HepG2 (cell line): Measurements from ENCODE around the gene RASA4B. TPM values are rescaled to one million over a fixed set of nuclear protein-coding genes. Genes with fewer than 3 reads are reported as not detected.
A peak's percentile ranks its signal among the peaks of the same experiment; 100 is the strongest.
"Not testable (repeated sequence)": the region's sequence is repeated elsewhere in the genome, so short reads cannot be mapped to it uniquely, and the experiment has no call there.

Experiments used
- ATAC-seq: fragments of 200-7000 bp; cut with Tn5 transposase; 3 replicates; pipeline ENCODE4 v1.9.1; 2020; ENCODE audit warnings: mild to moderate bottlenecking, moderate library complexity
- BruUV-seq: library from RNA; stranded (reverse); fragments of 400-500 nt; replicated peaks from 2 replicates; lab custom pipeline; 2021; lab: Mats Ljungman, UMichigan
- CTCF ChIA-PET: fragments of 300-600 bp; formaldehyde crosslinking; extraction: SDS; loops from one replicate; lab custom pipeline; 2021; ENCODE audit warnings: low total read pairs, inconsistent platforms, low intra/inter-chr PET ratio; lab: Yijun Ruan, JAX
- POLR2A ChIA-PET: fragments of 350-600 bp; sonication (Branson Sonifier 250); formaldehyde crosslinking; loops from one replicate; lab custom pipeline; 2020; ENCODE audit warnings: antibody characterized with exemption, inconsistent platforms; lab: Yijun Ruan, JAX
- DNase-seq: peaks from one replicate; pipeline ENCODE4 v3.0.0-alpha.2; 2015; ENCODE audit warnings: low spot score
- FAIRE-seq: peaks from 3 replicates; lab custom pipeline; 2011; peaks lifted over from hg19 to GRCh38; lab: Jason Lieb, UNC
- H2AFZ ChIP-seq: one replicate; pipeline ENCODE4 v1.6.1; 2011; ENCODE audit warnings: low read length, inconsistent platforms
- H3K27ac ChIP-seq: fragments of 300-600 bp; 3 replicates; pipeline ENCODE4 v1.8.0; 2011; ENCODE audit warnings: mixed run types, mild to moderate bottlenecking, mixed read lengths, low read length, inconsistent platforms; ENCODE audit not compliant: insufficient read depth; ENCODE audit errors: extremely low read length
- H3K27me3 ChIP-seq, 2 experiments: fragments of 200-600 bp in 1 of 2; 2 replicates in 1 of 2; 3 replicates in 1 of 2; pipeline versions ENCODE4 v1.6.0 to v1.8.0; 2011; ENCODE audit warnings: low read length in 2 of 2, mild to moderate bottlenecking in 2 of 2, moderate library complexity in 2 of 2, inconsistent platforms in 1 of 2; ENCODE audit not compliant: insufficient read depth in 2 of 2, control insufficient read depth in 1 of 2
- H3K36me3 ChIP-seq, 2 experiments: fragments of 200-600 bp in 1 of 2; replicated peaks in 1 of 2; 2 replicates in 1 of 2; 3 replicates in 1 of 2; pipeline versions ENCODE4 v1.5.1 to v1.8.0; 2011; ENCODE audit warnings: low read length in 2 of 2, inconsistent platforms in 1 of 2; ENCODE audit not compliant: insufficient read depth in 2 of 2, control insufficient read depth in 1 of 2
- H3K4me1 ChIP-seq: 2 replicates; pipeline ENCODE4 v1.5.1; 2012; ENCODE audit warnings: low read length, inconsistent platforms; ENCODE audit not compliant: insufficient read depth
- H3K4me2 ChIP-seq: 2 replicates; pipeline ENCODE4 v1.6.0; 2011; ENCODE audit warnings: low read depth, low read length, inconsistent platforms
- H3K4me3 ChIP-seq, 3 experiments: fragments of 200-600 bp in 1 of 3; sonication (generic), shearing (Covaris generic) in 1 of 3; replicated peaks in 1 of 3; 2 replicates each; pipeline ENCODE4 v1.5.1; 2011 to 2016; ENCODE audit warnings: low read length in 3 of 3, inconsistent platforms in 2 of 3, low read depth in 2 of 3, mild to moderate bottlenecking in 2 of 3, control low read depth in 1 of 3, mixed read lengths in 1 of 3; ENCODE audit not compliant: insufficient read depth in 1 of 3
- H3K79me2 ChIP-seq: one replicate; pipeline ENCODE4 v1.6.1; 2011; ENCODE audit warnings: low read length, inconsistent platforms; ENCODE audit not compliant: insufficient read depth
- H3K9ac ChIP-seq: 2 replicates; pipeline ENCODE4 v1.6.0; 2011; ENCODE audit warnings: mild to moderate bottlenecking, low read depth, low read length, inconsistent platforms; ENCODE audit not compliant: insufficient read depth
- H3K9me3 ChIP-seq: 2 replicates; pipeline ENCODE4 v1.5.1; 2012; ENCODE audit warnings: mild to moderate bottlenecking, low read length
- H4K20me1 ChIP-seq: 2 replicates; pipeline ENCODE4 v1.6.0; 2011; ENCODE audit warnings: inconsistent platforms, mild to moderate bottlenecking, low read length, moderate library complexity; ENCODE audit not compliant: insufficient read depth
- WGBS: methylation state at CpG from one replicate; pipeline ENCODE4 v1.1.6; 2017; ENCODE audit warnings: low lambda C conversion rate; 5-methylcytosine and 5-hydroxymethylcytosine counted together
- in situ Hi-C: cut with HindIII; loops from 2 replicates; pipeline ENCODE4 v1.10.0; 2017; ENCODE audit warnings: low pct_unique_long_range_greater_than_20kb; ENCODE audit not compliant: extremely low pct_ligation_motif_present
- intact Hi-C: fragments of 100-400 bp; cut with micrococcal nuclease; formaldehyde crosslinking; loops from one replicate; pipeline ENCODE4 v1.10.0; 2022; ENCODE audit not compliant: unreplicated experiment
- polyA plus RNA-seq, 8 experiments: library from polyadenylated mRNA; depleted of rRNA in 3 of 8; stranded (reverse) in 7 of 8; unstranded in 1 of 8; fragments of >200 nt; fragmentation: Illumina TruSeq in 4 of 8; extraction: Trizol in 4 of 8; gene quantifications; 2 replicates each; pipeline versions ENCODE4 v1.2.1 to v1.2.3, GENCODE V29; 2011 to 2016; ENCODE audit warnings: low read depth in 4 of 8, missing spikeins in 1 of 8, mixed read lengths in 1 of 8; ENCODE audit not compliant: insufficient read depth in 1 of 8
- total RNA-seq, 5 experiments: library from RNA; depleted of rRNA; stranded (reverse); fragments of >200 nt; fragmentation: Illumina TruSeq; extraction: Trizol; gene quantifications; 2 replicates each; pipeline ENCODE4 v1.2.3, GENCODE V29; 2016; ENCODE audit warnings: low read depth in 1 of 5

The RASA4B gene
- total and polyA plus RNA-seq, 2 of the 13 experiments (the other 11 are each of a cell fraction or from before 2014, with no cell fraction given): 0.82 to 1.3 TPM

DNA sequence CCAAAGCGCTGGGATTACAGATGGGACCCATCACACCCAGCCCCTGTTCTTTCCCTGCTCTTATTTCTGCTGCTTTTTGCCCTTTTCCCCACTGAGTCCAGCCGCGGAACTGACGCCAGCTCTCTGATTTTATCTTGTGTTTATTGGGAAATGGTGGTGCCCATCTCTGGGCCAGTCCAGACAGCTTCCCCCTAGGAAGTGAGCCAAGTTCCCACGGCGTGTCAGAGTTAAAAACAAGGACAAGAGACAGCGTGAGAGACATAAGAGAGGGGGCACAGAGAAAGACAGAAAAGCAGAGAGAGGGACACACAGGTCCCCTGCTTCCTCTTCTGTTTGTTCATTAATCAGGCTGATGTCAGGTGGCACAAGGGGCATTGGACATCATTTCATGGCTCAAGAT lies 14.0 kb upstream of the RASA4B start:
- H3K36me3 ChIP-seq, H3K9ac ChIP-seq, H3K27me3 ChIP-seq, intact Hi-C loops, H3K79me2 ChIP-seq, H2AFZ ChIP-seq, H3K4me2 ChIP-seq, DNase-seq, in situ Hi-C loops, H3K27ac ChIP-seq, H3K4me3 ChIP-seq, H3K9me3 ChIP-seq, POLR2A ChIA-PET, FAIRE-seq, ATAC-seq, H4K20me1 ChIP-seq, CTCF ChIA-PET, BruUV-seq, H3K4me1 ChIP-seq: not testable (repeated sequence)
- no CpG with 5 or more reads among the region's 7 CpGs for WGBS

DNA sequence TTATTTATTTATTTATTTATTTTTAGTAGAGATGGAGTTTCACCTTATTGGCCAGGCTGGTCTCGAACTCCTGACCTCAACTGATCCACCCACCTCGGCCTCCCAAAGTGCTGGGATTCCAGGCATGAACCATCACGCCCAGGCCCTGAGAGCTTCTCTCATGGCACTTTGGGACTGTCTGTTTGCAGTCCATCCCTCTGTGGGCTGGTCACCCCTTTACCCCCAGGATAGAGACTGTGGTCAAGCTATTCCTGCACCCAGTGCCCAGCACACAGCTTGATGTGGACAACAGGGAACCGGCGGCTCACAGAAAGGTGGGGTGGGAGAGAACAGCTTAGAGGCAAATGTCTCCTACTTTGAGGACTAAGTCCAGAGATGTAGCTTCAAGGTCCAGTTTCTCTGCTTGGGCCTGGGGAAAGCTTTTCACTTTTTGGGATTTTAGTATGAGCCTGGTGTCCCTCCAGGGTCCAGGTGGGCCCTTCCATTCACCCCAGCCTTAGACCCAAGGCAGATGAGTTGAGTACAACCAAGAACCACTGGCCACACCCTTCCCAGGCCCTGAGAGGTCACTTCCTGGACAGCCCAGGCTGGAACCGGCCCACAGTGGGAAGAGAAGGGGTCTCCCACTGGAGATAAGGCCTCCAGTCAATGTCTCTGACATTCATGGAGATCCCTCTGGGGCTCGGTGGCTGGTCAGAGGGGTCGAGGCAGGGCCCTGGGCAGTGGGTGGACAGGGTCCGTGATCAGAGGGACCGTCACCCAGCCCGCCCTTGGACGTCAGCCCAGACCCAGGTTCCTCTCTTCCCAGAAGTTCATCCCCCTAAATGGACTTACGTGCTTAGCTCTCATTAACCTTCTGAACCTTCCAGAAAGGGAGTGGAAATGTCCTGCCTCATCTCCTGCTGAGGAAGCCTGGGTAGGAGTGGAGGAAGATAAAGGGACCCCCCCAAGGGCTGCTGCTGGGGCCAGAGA lies 10.5 kb upstream of the RASA4B start:
- BruUV-seq, H3K4me2 ChIP-seq, POLR2A ChIA-PET, H3K9ac ChIP-seq, CTCF ChIA-PET, H3K4me1 ChIP-seq, DNase-seq, intact Hi-C loops, in situ Hi-C loops, H3K79me2 ChIP-seq, H3K4me3 ChIP-seq, H3K36me3 ChIP-seq, FAIRE-seq, H3K9me3 ChIP-seq, H2AFZ ChIP-seq, H4K20me1 ChIP-seq, H3K27me3 ChIP-seq, H3K27ac ChIP-seq: not testable (repeated sequence)
- peak; percentile 11 for ATAC-seq
- 81% methylated on average over 5 of the region's 13 CpGs for WGBS

GRCh38 chr7:102527182-102527581 lies 9.6 kb upstream of the RASA4B start:
- intact Hi-C loops, FAIRE-seq, H2AFZ ChIP-seq, POLR2A ChIA-PET, H4K20me1 ChIP-seq, CTCF ChIA-PET, H3K9ac ChIP-seq, H3K27ac ChIP-seq, H3K4me3 ChIP-seq, H3K36me3 ChIP-seq, in situ Hi-C loops, ATAC-seq, H3K27me3 ChIP-seq, H3K9me3 ChIP-seq, BruUV-seq, DNase-seq, H3K4me2 ChIP-seq, H3K4me1 ChIP-seq, H3K79me2 ChIP-seq: not testable (repeated sequence)
- 73% methylated on average over 1 of the region's 8 CpGs for WGBS

- intact Hi-C loops, in situ Hi-C loops, H2AFZ ChIP-seq, H3K36me3 ChIP-seq, CTCF ChIA-PET, H3K27ac ChIP-seq, BruUV-seq, DNase-seq, H3K4me3 ChIP-seq, H3K4me2 ChIP-seq, H3K79me2 ChIP-seq, H4K20me1 ChIP-seq, H3K9me3 ChIP-seq, H3K4me1 ChIP-seq, POLR2A ChIA-PET, H3K9ac ChIP-seq, FAIRE-seq, H3K27me3 ChIP-seq: not testable (repeated sequence)
- peak; percentile 10 for ATAC-seq
- WGBS: no CpG with 5 or more reads among the region's 2 CpGs
Measured at GRCh38 chr7:102524803-102525202, 7.2 kb upstream of the RASA4B start.
